ENCODE data around the gene IRF4.

The IRF4 gene

GRCh38 chr6:444653-445275 is 53.2 kb downstream of the IRF4 start:
- no peak for DNase-seq

- peak in 1 of 2 donors; percentile 15 for DNase-seq
Observed at GRCh38 chr6:445571-446417, 54.2 kb downstream of the IRF4 start.

GRCh38 chr6:446418-447366 is 55.1 kb downstream of the IRF4 start:
- peak; percentile 39 to 76 for DNase-seq

- DNase-seq, result no peak
Observed at GRCh38 chr6:447381-448165, 56.0 kb downstream of the IRF4 start.

GRCh38 chr6:448296-449056 is 56.9 kb downstream of the IRF4 start:
- DNase-seq, result no peak

GRCh38 chr6:449057-449430 is 57.5 kb downstream of the IRF4 start:
- no peak for DNase-seq

- DNase-seq, result no peak
Observed at GRCh38 chr6:449486-450419, 58.2 kb downstream of the IRF4 start.

GRCh38 chr6:451336-451735 is 59.8 kb downstream of the IRF4 start:
- no peak for DNase-seq

- DNase-seq, result no peak
Observed at GRCh38 chr6:451847-452246, 60.3 kb downstream of the IRF4 start.

- no peak for DNase-seq
Observed at GRCh38 chr6:452301-453067, 60.9 kb downstream of the IRF4 start.

GRCh38 chr6:453152-453551 is 61.6 kb downstream of the IRF4 start:
- DNase-seq, result no peak

GRCh38 chr6:454148-454991 is 62.8 kb downstream of the IRF4 start:
- no peak for DNase-seq

GRCh38 chr6:455006-455585 is 63.5 kb downstream of the IRF4 start:
- DNase-seq, result no peak

- DNase-seq, result no peak
Observed at GRCh38 chr6:455835-456234, 64.3 kb downstream of the IRF4 start.

- DNase-seq, result no peak
Observed at GRCh38 chr6:456358-456867, 64.9 kb downstream of the IRF4 start.

GRCh38 chr6:456887-457286 is 65.3 kb downstream of the IRF4 start:
- DNase-seq, result no peak

All from inflammatory macrophage treated with lipopolysaccharide for 1 hour (primary cell).